PC-9 (cell line): ENCODE measurements around the gene HS3ST3A1. TPM values are rescaled to one million over a fixed set of nuclear protein-coding genes. Genes with fewer than 3 reads are reported as not detected.
"Not testable (repeated sequence)": the region's sequence is repeated elsewhere in the genome, so short reads cannot be mapped to it uniquely, and the experiment has no call there.

ENCODE experiments used
- BruUV-seq: library from RNA; stranded (reverse); fragments of 400-500 nt; replicated peaks from 2 replicates; lab custom pipeline; 2021; lab: Mats Ljungman, UMichigan
- CTCF ChIA-PET: fragments of 300-600 bp; sonication (Branson Sonifier 250); formaldehyde crosslinking; loops from one replicate; lab custom pipeline; 2022; ENCODE audit warnings: antibody characterized with exemption; lab: Charles Lee
- POLR2A ChIA-PET: fragments of 300-600 bp; sonication (Branson Sonifier 250); formaldehyde crosslinking; loops from one replicate; lab custom pipeline; 2022; ENCODE audit warnings: antibody characterized with exemption; ENCODE audit not compliant: unreplicated experiment; lab: Charles Lee
- DNase-seq, 2 experiments: peaks; one replicate each; pipeline versions ENCODE4 v3.0.0 to v3.0.0-alpha.2; 2015 to 2022; ENCODE audit warnings: mixed read lengths in 1 of 2
- H2AFZ ChIP-seq: fragments of 200-600 bp; sonication (generic); 2 replicates; pipeline ENCODE4 v1.8.1; 2017; ENCODE audit warnings: antibody characterized with exemption
- H3F3A ChIP-seq: fragments of 200-600 bp; sonication (generic); 2 replicates; pipeline ENCODE4 v1.8.1; 2017; ENCODE audit warnings: antibody characterized with exemption, mild to moderate bottlenecking, low read depth; ENCODE audit not compliant: insufficient read depth
- H3K27ac ChIP-seq: fragments of 200-600 bp; sonication (generic); 2 replicates; pipeline ENCODE4 v1.6.1; 2016; ENCODE audit warnings: mixed run types
- H3K27me3 ChIP-seq: fragments of 200-600 bp; sonication (generic); 2 replicates; pipeline ENCODE4 v1.6.1; 2016; ENCODE audit warnings: low read depth, mixed run types; ENCODE audit not compliant: insufficient read depth
- H3K36me3 ChIP-seq: fragments of 200-600 bp; sonication (generic); 2 replicates; pipeline ENCODE4 v1.6.1; 2016; ENCODE audit warnings: low read depth, mixed run types
- H3K4me1 ChIP-seq: fragments of 200-600 bp; sonication (generic); replicated peaks from 2 replicates; pipeline ENCODE4 v1.6.1; 2016; ENCODE audit warnings: mixed run types; ENCODE audit not compliant: insufficient read depth
- H3K4me2 ChIP-seq: fragments of 200-600 bp; sonication (generic); 2 replicates; pipeline ENCODE4 v1.6.1; 2017; ENCODE audit warnings: mixed run types
- H3K4me3 ChIP-seq: fragments of 200-600 bp; sonication (generic); 2 replicates; pipeline ENCODE4 v1.6.1; 2016; ENCODE audit warnings: mixed run types
- H3K79me2 ChIP-seq: fragments of 200-600 bp; sonication (generic); 2 replicates; pipeline ENCODE4 v1.6.1; 2017; ENCODE audit warnings: low read depth, mixed run types
- H3K9me2 ChIP-seq: fragments of 200-600 bp; sonication (generic); 2 replicates; pipeline ENCODE4 v1.8.1; 2017; ENCODE audit warnings: mild to moderate bottlenecking; ENCODE audit not compliant: insufficient read depth
- H3K9me3 ChIP-seq: fragments of 200-600 bp; sonication (generic); 2 replicates; pipeline ENCODE4 v1.8.1; 2016; ENCODE audit warnings: low read depth; ENCODE audit not compliant: insufficient read depth
- H4K20me1 ChIP-seq: fragments of 200-600 bp; sonication (generic); 2 replicates; pipeline ENCODE4 v1.8.1; 2017; ENCODE audit not compliant: insufficient read depth
- EZH2 ChIP-seq: fragments of 200-600 bp; sonication (generic); IDR thresholded peaks from 2 replicates; pipeline ENCODE4 v1.8.0; 2017; ENCODE audit warnings: antibody characterized with exemption, low read depth
- intact Hi-C: fragments of 100-400 bp; cut with micrococcal nuclease; formaldehyde crosslinking; loops from one replicate; pipeline ENCODE4 v1.10.0; 2022; ENCODE audit not compliant: unreplicated experiment
- total RNA-seq: library from RNA; stranded (reverse); gene quantifications from 2 replicates; pipeline ENCODE4 v1.2.3, GENCODE V29; 2021
- TF ChIP-seq, protein P1 (sequence below): fragments of 200-600 bp; sonication (generic); conservative IDR thresholded peaks from 2 replicates; pipeline ENCODE4 v1.6.1; 2017; ENCODE audit warnings: mixed run types, antibody characterized with exemption, mild to moderate bottlenecking, moderate library complexity

The HS3ST3A1 gene
- total RNA-seq, 1 experiment from 2014 or later: not detected

- POLR2A ChIA-PET: no interaction called here
- no peaks in the 10 kb centered on the region for H3F3A ChIP-seq
- H3K79me2 ChIP-seq: no peaks in the 10 kb centered on the region
- no peak for DNase-seq
- BruUV-seq: no TSS peak
- H3K36me3 ChIP-seq: no peaks in the 10 kb centered on the region
- H4K20me1 ChIP-seq: no peaks in the 10 kb centered on the region
- H3K4me3 ChIP-seq: no peak overlapping the region
- H3K4me2 ChIP-seq: no peak overlapping the region
- H3K9me3 ChIP-seq: no peaks in the 10 kb centered on the region
- CTCF ChIA-PET: no interaction called here
- TF ChIP-seq EZH2: no peak
- TF ChIP-seq, protein P1, sequence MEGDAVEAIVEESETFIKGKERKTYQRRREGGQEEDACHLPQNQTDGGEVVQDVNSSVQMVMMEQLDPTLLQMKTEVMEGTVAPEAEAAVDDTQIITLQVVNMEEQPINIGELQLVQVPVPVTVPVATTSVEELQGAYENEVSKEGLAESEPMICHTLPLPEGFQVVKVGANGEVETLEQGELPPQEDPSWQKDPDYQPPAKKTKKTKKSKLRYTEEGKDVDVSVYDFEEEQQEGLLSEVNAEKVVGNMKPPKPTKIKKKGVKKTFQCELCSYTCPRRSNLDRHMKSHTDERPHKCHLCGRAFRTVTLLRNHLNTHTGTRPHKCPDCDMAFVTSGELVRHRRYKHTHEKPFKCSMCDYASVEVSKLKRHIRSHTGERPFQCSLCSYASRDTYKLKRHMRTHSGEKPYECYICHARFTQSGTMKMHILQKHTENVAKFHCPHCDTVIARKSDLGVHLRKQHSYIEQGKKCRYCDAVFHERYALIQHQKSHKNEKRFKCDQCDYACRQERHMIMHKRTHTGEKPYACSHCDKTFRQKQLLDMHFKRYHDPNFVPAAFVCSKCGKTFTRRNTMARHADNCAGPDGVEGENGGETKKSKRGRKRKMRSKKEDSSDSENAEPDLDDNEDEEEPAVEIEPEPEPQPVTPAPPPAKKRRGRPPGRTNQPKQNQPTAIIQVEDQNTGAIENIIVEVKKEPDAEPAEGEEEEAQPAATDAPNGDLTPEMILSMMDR: no peak
- H3K4me1 ChIP-seq: no peaks in the 10 kb centered on the region
- H3K27me3 ChIP-seq: peaks cover 4% of the 10 kb centered on the region; the same call in 1 of the 2 replicates
- no peak overlapping the region for H3K27ac ChIP-seq
- H2AFZ ChIP-seq: no peak overlapping the region
- H3K9me2 ChIP-seq: no peaks in the 10 kb centered on the region
- intact Hi-C loops: no loop called here
Observed at GRCh38 chr17:13498184-13498583, 103.5 kb downstream of the HS3ST3A1 start.

GRCh38 chr17:13496553-13497056 lies 105.1 kb downstream of the HS3ST3A1 start:
- H3K4me1 ChIP-seq, DNase-seq, H3K36me3 ChIP-seq, H3K4me3 ChIP-seq, intact Hi-C loops, H3K9me2 ChIP-seq, H3K27ac ChIP-seq, H3K27me3 ChIP-seq, H3K79me2 ChIP-seq, H2AFZ ChIP-seq, H3K9me3 ChIP-seq, H4K20me1 ChIP-seq, CTCF ChIA-PET, H3F3A ChIP-seq, H3K4me2 ChIP-seq, BruUV-seq, POLR2A ChIA-PET: not testable (repeated sequence)

DNA sequence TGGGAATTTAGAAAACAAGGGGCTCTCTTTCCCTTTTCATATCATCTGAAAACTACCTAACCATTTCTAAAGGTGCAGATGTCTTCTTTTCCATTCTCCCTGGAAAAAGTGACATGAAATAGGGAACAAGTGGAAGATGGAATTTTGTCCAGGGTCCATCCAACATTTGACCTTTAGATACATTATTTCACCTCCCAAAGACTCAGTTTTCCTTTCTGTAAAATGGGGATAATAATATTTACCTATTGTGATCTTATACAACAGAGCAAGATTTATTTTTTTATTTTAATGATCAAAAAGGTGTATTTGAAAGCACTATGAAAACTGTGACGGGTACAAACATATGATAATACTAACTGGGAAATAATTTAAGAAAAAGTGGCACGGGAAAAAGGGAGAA lies 106.3 kb downstream of the HS3ST3A1 start:
- no peaks in the 10 kb centered on the region for H3K36me3 ChIP-seq
- no peaks in the 10 kb centered on the region for H3K9me3 ChIP-seq
- no peak overlapping the region for H3K27ac ChIP-seq
- no TSS peak for BruUV-seq
- CTCF ChIA-PET: no interaction called here
- H3F3A ChIP-seq: no peaks in the 10 kb centered on the region
- no peak overlapping the region for H3K4me2 ChIP-seq
- H3K27me3 ChIP-seq: peaks cover 4% of the 10 kb centered on the region; the same call in 1 of the 2 replicates
- no peaks in the 10 kb centered on the region for H4K20me1 ChIP-seq
- H3K79me2 ChIP-seq: no peaks in the 10 kb centered on the region
- no peak overlapping the region for H2AFZ ChIP-seq
- DNase-seq: no peak
- H3K4me1 ChIP-seq: no peaks in the 10 kb centered on the region
- no peak overlapping the region for H3K4me3 ChIP-seq
- TF ChIP-seq, protein P1: no peak
- no peak for TF ChIP-seq EZH2
- POLR2A ChIA-PET: no interaction called here
- H3K9me2 ChIP-seq: no peaks in the 10 kb centered on the region
- intact Hi-C loops: no loop called here

DNA sequence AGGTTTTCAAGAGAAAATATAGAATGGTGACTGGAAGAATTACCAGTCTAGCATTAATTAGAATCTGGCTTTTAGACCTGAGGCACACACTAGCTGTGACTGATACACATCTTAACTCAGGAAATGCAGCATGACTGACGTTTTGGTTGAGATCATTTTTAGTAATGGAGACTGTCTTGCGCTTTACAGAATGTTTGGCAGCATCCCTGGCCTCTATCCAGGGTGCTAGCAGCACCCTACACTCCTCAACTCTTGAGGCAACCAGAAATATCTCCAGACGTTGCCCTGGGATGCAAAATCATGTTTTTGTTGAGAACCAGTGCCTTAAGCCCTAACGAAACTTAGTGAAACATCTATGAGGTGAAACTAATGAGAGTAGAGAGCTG lies 109.0 kb downstream of the HS3ST3A1 start:
- H3K79me2 ChIP-seq: no peaks in the 10 kb centered on the region
- H3K4me1 ChIP-seq: no peaks in the 10 kb centered on the region
- no peaks in the 10 kb centered on the region for H3K36me3 ChIP-seq
- H4K20me1 ChIP-seq: no peaks in the 10 kb centered on the region
- DNase-seq: no peak
- no peak overlapping the region for H2AFZ ChIP-seq
- H3K9me2 ChIP-seq: no peaks in the 10 kb centered on the region
- no peaks in the 10 kb centered on the region for H3K9me3 ChIP-seq
- no peak overlapping the region for H3K4me2 ChIP-seq
- H3K27ac ChIP-seq: no peak overlapping the region
- CTCF ChIA-PET: no interaction called here
- H3F3A ChIP-seq: no peaks in the 10 kb centered on the region
- H3K4me3 ChIP-seq: no peak overlapping the region
- POLR2A ChIA-PET: no interaction called here
- TF ChIP-seq, protein P1: no peak
- no peak for TF ChIP-seq EZH2
- intact Hi-C loops: no loop called here
- no TSS peak for BruUV-seq
- peaks cover 4% of the 10 kb centered on the region; the same call in 1 of the 2 replicates for H3K27me3 ChIP-seq
